Measurements from ENCODE around the gene SLC37A4.
A peak's percentile ranks its signal among the peaks of the same experiment; 100 is the strongest.

The SLC37A4 gene

DNA sequence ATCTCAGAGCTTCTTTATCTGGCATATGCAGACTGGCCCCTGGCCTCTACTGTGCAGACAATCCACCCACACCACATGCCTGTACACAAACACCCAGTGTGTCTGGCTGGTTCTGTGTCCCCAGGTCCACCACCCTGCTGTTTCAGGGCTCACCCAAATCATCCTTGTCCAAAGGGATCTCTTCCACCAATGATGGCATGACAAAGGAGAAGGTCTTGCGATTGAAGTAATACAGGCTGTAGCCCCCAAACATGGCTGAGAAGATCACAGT is 1.7 kb downstream of the SLC37A4 start:
- Histone ChIP-seq H3K27me3 (no peaks in the 10 kb centered on the region), H3K27ac (peak overlapping the region; percentile 13), H3K4me3 (ENCODE audit: low read depth in 1 of 2, low read length in 1 of 2) (no peak overlapping the region), H3K36me3 (peaks cover 25% of the 10 kb centered on the region), H3K4me1 (ENCODE audit: control insufficient read depth in 1 of 2, insufficient read depth in 1 of 2, low read depth in 1 of 2, low read length in 1 of 2) (peaks cover 18 to 20% of the 10 kb centered on the region in 2 experiments), H3K9me3 (no peaks in the 10 kb centered on the region)
- no peak for TF ChIP-seq CTCF (IDR thresholded peaks at IDR 0.05)

DNA sequence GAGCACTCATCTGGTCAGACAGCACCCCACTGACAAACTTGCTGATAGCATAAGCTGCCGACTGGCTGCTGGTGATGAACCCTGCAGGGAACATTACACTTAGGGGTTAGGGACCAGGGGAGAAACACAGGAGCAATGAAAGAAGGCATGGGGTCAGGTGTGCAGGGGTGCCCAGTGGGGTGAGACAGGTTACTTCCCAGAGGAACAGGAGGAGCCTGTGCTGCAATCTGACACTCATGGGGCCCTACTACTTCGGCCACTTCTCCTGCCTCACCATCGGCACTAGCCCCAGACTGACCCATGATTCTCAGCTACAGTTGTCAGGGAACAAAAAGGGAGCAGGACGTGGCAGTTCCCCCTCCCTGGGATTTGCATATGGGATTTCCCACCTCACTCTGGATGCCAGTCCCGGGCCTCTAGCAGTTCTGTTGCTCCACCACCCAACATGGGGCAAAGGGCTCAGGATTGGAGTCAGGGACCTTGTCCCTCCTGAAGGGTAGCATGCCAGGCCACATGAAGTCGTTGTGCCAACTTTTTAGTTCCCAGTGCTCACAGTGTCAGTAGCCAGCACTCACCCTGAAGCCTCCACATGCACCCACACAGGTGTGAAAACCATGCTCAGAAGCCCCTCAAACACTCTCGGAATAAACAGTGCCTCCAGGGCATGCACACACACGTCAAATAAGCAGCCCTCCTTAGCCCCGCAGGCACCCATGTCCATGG is 2.2 kb downstream of the SLC37A4 start:
- no peak for TF ChIP-seq CTCF (IDR thresholded peaks at IDR 0.05)
- Histone ChIP-seq H3K27me3 (no peaks in the 10 kb centered on the region), H3K27ac (no peak overlapping the region), H3K9me3 (no peaks in the 10 kb centered on the region), H3K4me3 (ENCODE audit: low read depth in 1 of 2, low read length in 1 of 2) (no peak overlapping the region), H3K4me1 (ENCODE audit: control insufficient read depth in 1 of 2, insufficient read depth in 1 of 2, low read depth in 1 of 2, low read length in 1 of 2) (peaks cover 18 to 20% of the 10 kb centered on the region in 2 experiments), H3K36me3 (peaks cover 30% of the 10 kb centered on the region)

DNA sequence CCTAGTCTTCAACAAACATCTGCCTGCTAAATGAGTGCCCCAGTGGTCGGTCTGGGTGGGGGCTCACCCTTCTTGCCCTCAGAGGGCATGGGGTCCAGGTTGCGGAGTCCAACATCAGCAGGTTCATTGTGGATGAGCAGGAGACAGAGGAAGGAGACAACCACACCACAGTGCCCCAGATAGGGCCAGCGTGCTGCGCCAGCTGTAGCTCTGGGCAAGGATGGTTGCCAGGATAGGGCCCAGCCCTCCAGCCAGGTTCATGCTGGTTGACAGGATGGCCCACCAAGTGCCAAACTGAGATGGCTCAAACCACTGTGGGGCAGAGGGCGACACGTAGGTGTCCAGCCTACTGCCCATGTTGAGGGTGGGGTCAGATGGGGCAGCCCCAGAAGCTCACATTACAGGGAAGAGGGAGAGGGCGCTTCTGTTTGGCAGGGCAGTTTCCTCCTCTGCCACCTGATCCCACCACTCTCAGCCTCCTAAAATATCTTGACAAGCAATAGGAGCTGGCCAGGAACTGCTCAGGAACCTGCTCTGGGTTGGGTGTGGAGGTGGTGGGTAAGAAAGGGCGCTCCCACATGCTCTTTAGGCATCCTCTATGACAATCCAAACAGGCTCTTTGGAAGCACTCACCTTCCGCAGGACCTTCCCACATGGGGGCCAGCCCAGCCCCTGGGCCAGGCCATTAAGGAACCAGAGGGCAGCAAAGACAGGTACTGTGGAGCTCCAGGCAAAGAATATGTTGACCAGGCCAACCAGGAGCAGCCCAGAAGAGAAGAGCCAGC is 2.9 kb downstream of the SLC37A4 start:
- H3K4me1 ChIP-seq (ENCODE audit: control insufficient read depth in 1 of 2, insufficient read depth in 1 of 2, low read depth in 1 of 2, low read length in 1 of 2), result peaks cover 18 to 20% of the 10 kb centered on the region in 2 experiments
- H3K36me3 ChIP-seq, result peaks cover 36% of the 10 kb centered on the region
- no peak overlapping the region for H3K27ac ChIP-seq
- no peak overlapping the region for H3K4me3 ChIP-seq (ENCODE audit: low read depth in 1 of 2, low read length in 1 of 2)
- no peak for TF ChIP-seq CTCF (IDR thresholded peaks at IDR 0.05)
- H3K27me3 ChIP-seq, result no peaks in the 10 kb centered on the region
- no peaks in the 10 kb centered on the region for H3K9me3 ChIP-seq

- TF ChIP-seq CTCF (IDR thresholded peaks at IDR 0.05), result no peak
- Histone ChIP-seq H3K4me3 (ENCODE audit: low read depth in 1 of 2, low read length in 1 of 2) (no peak overlapping the region), H3K27ac (no peak overlapping the region), H3K4me1 (ENCODE audit: control insufficient read depth in 1 of 2, insufficient read depth in 1 of 2, low read depth in 1 of 2, low read length in 1 of 2) (peaks cover 18 to 20% of the 10 kb centered on the region in 2 experiments), H3K27me3 (no peaks in the 10 kb centered on the region), H3K36me3 (peaks cover 44% of the 10 kb centered on the region), H3K9me3 (no peaks in the 10 kb centered on the region)
These were observed 3.7 kb downstream of the SLC37A4 start for GRCh38 chr11:119026970-119027369.

DNA sequence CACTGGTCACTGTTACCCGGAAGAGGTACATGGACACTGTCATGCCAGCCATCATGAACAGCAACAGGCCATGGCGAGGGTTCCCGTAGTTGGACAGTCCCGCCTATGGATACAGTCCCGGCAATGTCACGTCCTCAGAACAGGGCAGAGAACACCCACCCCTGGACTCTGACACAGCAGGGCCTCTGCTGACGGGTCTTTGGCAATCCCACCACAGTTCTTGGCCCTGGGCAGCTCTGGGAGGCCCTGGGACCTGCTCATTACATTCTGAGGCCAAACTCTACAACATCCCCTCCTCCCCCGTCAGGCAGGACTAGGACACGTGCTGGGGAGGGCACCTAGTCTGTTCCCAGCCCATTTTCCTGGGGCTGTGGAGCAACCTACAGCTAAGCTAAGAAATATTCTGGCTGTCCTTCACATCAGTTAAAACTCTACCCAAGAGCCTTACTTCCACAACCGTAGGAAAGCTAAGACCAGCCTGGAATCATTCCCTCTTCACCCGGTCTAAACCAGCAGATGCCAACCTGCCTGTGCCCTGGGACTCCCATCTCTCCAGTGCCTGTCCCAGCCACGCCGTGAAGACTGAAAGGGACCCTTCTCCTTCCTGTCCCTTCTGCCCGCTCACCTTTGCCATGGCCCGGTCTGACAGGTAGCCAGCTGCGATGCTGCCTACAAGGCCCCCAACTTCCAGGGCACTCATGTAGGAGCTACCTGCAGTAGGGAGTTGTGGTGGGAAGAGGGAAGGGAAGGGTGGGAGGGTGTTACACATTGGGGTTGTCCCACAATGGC is 4.5 kb downstream of the SLC37A4 start:
- Histone ChIP-seq H3K4me3 (ENCODE audit: low read depth in 1 of 2, low read length in 1 of 2) (no peak overlapping the region), H3K27ac (no peak overlapping the region), H3K9me3 (no peaks in the 10 kb centered on the region), H3K4me1 (ENCODE audit: control insufficient read depth in 1 of 2, insufficient read depth in 1 of 2, low read depth in 1 of 2, low read length in 1 of 2) (peaks cover 15 to 20% of the 10 kb centered on the region in 2 experiments), H3K36me3 (peaks cover 52% of the 10 kb centered on the region), H3K27me3 (no peaks in the 10 kb centered on the region)
- TF ChIP-seq CTCF (IDR thresholded peaks at IDR 0.05), result no peak

Data from neutrophil (primary cell).